SU-DHL-6 (cell line): ENCODE results near the gene HPX.

Experiments
- H2AFZ ChIP-seq: fragments of 200-600 bp; sonication (generic); 2 replicates; pipeline ENCODE4 v1.6.1; 2014; ENCODE audit warnings: low read depth, mild to moderate bottlenecking, moderate library complexity, mixed read lengths, antibody characterized with exemption, low read length; ENCODE audit not compliant: severe bottlenecking
- H3F3A ChIP-seq: fragments of 200-600 bp; shearing (Covaris generic); 2 replicates; pipeline ENCODE4 v1.6.0; 2016; ENCODE audit warnings: antibody characterized with exemption, mild to moderate bottlenecking; ENCODE audit not compliant: insufficient read depth
- H3K27ac ChIP-seq: fragments of 200-600 bp; sonication (generic); 2 replicates; pipeline ENCODE4 v1.5.1; 2016; ENCODE audit warnings: low read depth, mild to moderate bottlenecking, low read length, moderate library complexity, mixed read lengths
- H3K27me3 ChIP-seq: fragments of 200-600 bp; sonication (generic), shearing (Covaris generic); 2 replicates; pipeline ENCODE4 v1.6.0; 2014; ENCODE audit warnings: mild to moderate bottlenecking, low read length
- H3K36me3 ChIP-seq: fragments of 200-600 bp; sonication (generic); 2 replicates; pipeline ENCODE4 v1.6.1; 2014; ENCODE audit warnings: mild to moderate bottlenecking, low read length, mixed read lengths
- H3K4me2 ChIP-seq: fragments of 300-600, 200-600 bp; shearing (Covaris generic), sonication (generic); 2 replicates; pipeline ENCODE4 v1.6.0; 2014; ENCODE audit warnings: low read length, low read depth, mild to moderate bottlenecking; ENCODE audit not compliant: poor library complexity, severe bottlenecking
- H3K4me3 ChIP-seq: fragments of 200-600 bp; sonication (generic); 2 replicates; pipeline ENCODE4 v1.5.1; 2014; ENCODE audit warnings: antibody characterized with exemption, low read length, mild to moderate bottlenecking, mixed read lengths; ENCODE audit not compliant: insufficient read depth, poor library complexity, severe bottlenecking
- H3K79me2 ChIP-seq: fragments of 200-600 bp; sonication (generic); 2 replicates; pipeline ENCODE4 v1.6.1; 2014; ENCODE audit warnings: mild to moderate bottlenecking, low read length, moderate library complexity; ENCODE audit not compliant: insufficient read depth
- H3K9ac ChIP-seq: fragments of 200-600 bp; sonication (generic); 2 replicates; pipeline ENCODE4 v1.7.0; 2014; ENCODE audit warnings: mild to moderate bottlenecking, low read length
- H3K9me2 ChIP-seq: fragments of 200-600 bp; sonication (generic); replicated peaks from 2 replicates; pipeline ENCODE4 v1.6.1; 2014; ENCODE audit warnings: low read length; ENCODE audit not compliant: insufficient read depth
- H3K9me3 ChIP-seq: fragments of 200-600 bp; sonication (generic); 2 replicates; pipeline ENCODE4 v1.6.1; 2014; ENCODE audit warnings: low read length, mixed read lengths; ENCODE audit not compliant: insufficient read depth
- H4K20me1 ChIP-seq: fragments of 200-600 bp; sonication (generic); 2 replicates; pipeline ENCODE4 v1.6.1; 2014; ENCODE audit warnings: low read depth, mild to moderate bottlenecking, antibody characterized with exemption, low read length, moderate library complexity, mixed read lengths
- CTCF ChIP-seq: fragments of 200-600 bp; sonication (generic); IDR thresholded peaks from one replicate; pipeline ENCODE4 v1.5.1; 2017; ENCODE audit warnings: antibody characterized with exemption, mild to moderate bottlenecking, low read length, moderate library complexity; ENCODE audit not compliant: insufficient read depth, poor library complexity, severe bottlenecking
- EZH2phosphoT487 ChIP-seq: fragments of 200-600 bp; sonication (generic), shearing (Covaris generic); conservative IDR thresholded peaks from 2 replicates; pipeline ENCODE4 v1.6.1; 2018; ENCODE audit warnings: mild to moderate bottlenecking, antibody characterized with exemption, low read length, moderate library complexity, mixed read lengths

HPX gene

GRCh38 chr11:6481012-6481923 is 40.5 kb upstream of the HPX start, which contains the start of the genes ARFIP2 and TIMM10B:
ARFIP2 (minus strand) TSS chr11:6481331; CDS start chr11:6480421, 910 bp downstream.
TIMM10B (plus strand) TSS chr11:6481501; CDS start chr11:6481517, 16 bp downstream.
- no peaks in the 10 kb centered on the region; the same call in 1 of the 2 replicates for H4K20me1 ChIP-seq
- peaks cover 40% of the 10 kb centered on the region for H3K79me2 ChIP-seq
- peak within 1 kb of the TSS; percentile 59 for H2AFZ ChIP-seq
- peak within 1 kb of the TSS; percentile 74 for H3K4me3 ChIP-seq
- H3K36me3 ChIP-seq = peaks cover 21% of the 10 kb centered on the region
- TF ChIP-seq CTCF (no peak), EZH2phosphoT487 (no peak)
- no peaks in the 10 kb centered on the region for H3K9me3 ChIP-seq
- H3K4me2 ChIP-seq = peak within 1 kb of the TSS; percentile 75
- H3K27me3 ChIP-seq = no peaks in the 10 kb centered on the region
- H3K27ac ChIP-seq = peak within 1 kb of the TSS; percentile 55
- H3K9ac ChIP-seq = peak within 1 kb of the TSS; percentile 73
- no peaks in the 10 kb centered on the region for H3K9me2 ChIP-seq
- H3F3A ChIP-seq = no peaks in the 10 kb centered on the region

- peaks cover 40% of the 10 kb centered on the region for H3K79me2 ChIP-seq
- H3K27ac ChIP-seq = no peak overlapping the region
- peak overlapping the region; percentile 59 for H2AFZ ChIP-seq
- no peaks in the 10 kb centered on the region for H3K9me2 ChIP-seq
- peaks cover under 1% of the 10 kb centered on the region; the same call in 1 of the 2 replicates for H3F3A ChIP-seq
- peak overlapping the region; percentile 75 for H3K4me2 ChIP-seq
- H3K9ac ChIP-seq = peak overlapping the region; percentile 73
- H3K27me3 ChIP-seq = no peaks in the 10 kb centered on the region
- H3K9me3 ChIP-seq = no peaks in the 10 kb centered on the region
- H3K36me3 ChIP-seq = peaks cover 15% of the 10 kb centered on the region
- H3K4me3 ChIP-seq = peak overlapping the region; percentile 74
- no peak for TF ChIP-seq EZH2phosphoT487
- TF ChIP-seq CTCF = no peak
- H4K20me1 ChIP-seq = no peaks in the 10 kb centered on the region; the same call in 1 of the 2 replicates
Observed at GRCh38 chr11:6480299-6480914, 39.6 kb upstream of the HPX start.

GRCh38 chr11:6476571-6476970 is 35.8 kb upstream of the HPX start:
- Histone ChIP-seq H3K27me3 (no peaks in the 10 kb centered on the region), H4K20me1 (no peaks in the 10 kb centered on the region), H3K9ac (no peak overlapping the region), H3K36me3 (no peaks in the 10 kb centered on the region), H3K79me2 (peaks cover 18% of the 10 kb centered on the region), H3K27ac (no peak overlapping the region), H3K9me3 (no peaks in the 10 kb centered on the region), H3F3A (peaks cover 15% of the 10 kb centered on the region), H3K4me3 (no peak overlapping the region), H2AFZ (no peak overlapping the region), H3K9me2 (no peaks in the 10 kb centered on the region), H3K4me2 (no peak overlapping the region)
- no peak for TF ChIP-seq EZH2phosphoT487
- TF ChIP-seq CTCF = no peak
